Nephron (organoid): ENCODE results near the gene DEPDC5.
"Not testable (repeated sequence)": the region's sequence is repeated elsewhere in the genome, so short reads cannot be mapped to it uniquely, and the experiment has no call there.

Source experiments
- H3K27ac Mint-ChIP-seq, 3 experiments: 2 replicates each; pipeline ENCODE4 v1.8.0; 2020; ENCODE audit warnings: mixed read lengths in 3 of 3, mild to moderate bottlenecking in 2 of 3, moderate library complexity in 1 of 3
- H3K27me3 Mint-ChIP-seq: 2 replicates; pipeline ENCODE4 v1.8.0; 2021; ENCODE audit warnings: low read depth, mild to moderate bottlenecking, moderate library complexity, mixed read lengths
- H3K36me3 Mint-ChIP-seq: 2 replicates; pipeline ENCODE4 v1.8.0; 2020; ENCODE audit warnings: low read depth, mixed read lengths
- H3K4me1 Mint-ChIP-seq: 2 replicates; pipeline ENCODE4 v1.8.0; 2020; ENCODE audit warnings: mixed read lengths
- H3K4me3 Mint-ChIP-seq, 3 experiments: 2 replicates each; pipeline ENCODE4 v1.8.0; 2020; ENCODE audit warnings: mild to moderate bottlenecking in 3 of 3, mixed read lengths in 3 of 3, moderate library complexity in 2 of 3
- H3K9me3 Mint-ChIP-seq: 2 replicates; pipeline ENCODE4 v1.8.0; 2020; ENCODE audit warnings: mixed read lengths
- CTCF ChIP-seq, 3 experiments: fragments of 200-600 bp; sonication (generic); IDR thresholded peaks; one replicate each; pipeline ENCODE4 v1.5.0; 2021; ENCODE audit warnings: antibody characterized with exemption in 3 of 3; ENCODE audit not compliant: unreplicated experiment in 3 of 3

Gene DEPDC5

DNA sequence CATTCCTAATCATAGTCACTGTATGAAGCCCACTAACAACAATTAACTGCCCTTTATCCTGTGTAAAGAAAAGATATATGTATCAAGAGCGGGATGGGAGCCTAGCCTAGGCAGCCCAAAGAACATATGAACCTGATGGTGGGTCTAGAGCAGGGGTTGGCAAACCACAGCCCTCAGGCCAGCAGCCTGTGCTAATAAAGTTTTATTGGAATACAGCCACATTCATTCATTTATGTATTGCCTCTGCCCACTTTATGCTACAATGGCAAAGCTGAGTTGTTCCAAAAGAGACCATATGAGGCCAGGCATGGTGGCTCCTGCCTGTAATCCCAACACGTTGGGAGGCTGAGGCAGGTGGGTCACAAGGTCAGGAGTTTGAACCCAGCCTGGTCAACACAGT is 17.4 kb upstream of the DEPDC5 start:
- Mint-ChIP-seq H3K4me3 (no peak overlapping the region), H3K27me3 (no peaks in the 10 kb centered on the region), H3K4me1 (no peaks in the 10 kb centered on the region), H3K9me3 (no peaks in the 10 kb centered on the region), H3K27ac (no peak overlapping the region), H3K36me3 (peaks cover 49% of the 10 kb centered on the region)
- TF ChIP-seq CTCF (IDR thresholded peaks at IDR 0.05; ENCODE audit: unreplicated experiment in 3 of 3): no peak

- H3K27me3 Mint-ChIP-seq: no peaks in the 10 kb centered on the region
- no peak for TF ChIP-seq CTCF (IDR thresholded peaks at IDR 0.05; ENCODE audit: unreplicated experiment in 3 of 3)
- H3K4me3 Mint-ChIP-seq: no peak overlapping the region
- H3K4me1 Mint-ChIP-seq: no peaks in the 10 kb centered on the region
- no peak overlapping the region for H3K27ac Mint-ChIP-seq
- no peaks in the 10 kb centered on the region for H3K9me3 Mint-ChIP-seq
- peaks cover 59% of the 10 kb centered on the region for H3K36me3 Mint-ChIP-seq
Measured at GRCh38 chr22:31737932-31738331, 15.9 kb upstream of the DEPDC5 start.

GRCh38 chr22:31738566-31738965 is 15.3 kb upstream of the DEPDC5 start:
- no peaks in the 10 kb centered on the region for H3K4me1 Mint-ChIP-seq
- no peaks in the 10 kb centered on the region for H3K27me3 Mint-ChIP-seq
- TF ChIP-seq CTCF (IDR thresholded peaks at IDR 0.05; ENCODE audit: unreplicated experiment in 3 of 3): no peak
- H3K9me3 Mint-ChIP-seq: no peaks in the 10 kb centered on the region
- H3K27ac Mint-ChIP-seq: no peak overlapping the region
- peaks cover 58% of the 10 kb centered on the region for H3K36me3 Mint-ChIP-seq
- H3K4me3 Mint-ChIP-seq: no peak overlapping the region

GRCh38 chr22:31739795-31740201 is 14.0 kb upstream of the DEPDC5 start:
- TF ChIP-seq CTCF (IDR thresholded peaks at IDR 0.05; ENCODE audit: unreplicated experiment in 3 of 3): no peak
- H3K4me3 Mint-ChIP-seq: no peak overlapping the region
- no peaks in the 10 kb centered on the region for H3K4me1 Mint-ChIP-seq
- H3K9me3 Mint-ChIP-seq: no peaks in the 10 kb centered on the region
- no peaks in the 10 kb centered on the region for H3K27me3 Mint-ChIP-seq
- H3K27ac Mint-ChIP-seq: no peak overlapping the region
- peaks cover 57% of the 10 kb centered on the region for H3K36me3 Mint-ChIP-seq

GRCh38 chr22:31740314-31740713 is 13.5 kb upstream of the DEPDC5 start:
- peaks cover 55% of the 10 kb centered on the region for H3K36me3 Mint-ChIP-seq
- not testable (repeated sequence) for H3K9me3 Mint-ChIP-seq, H3K27me3 Mint-ChIP-seq, H3K4me3 Mint-ChIP-seq, H3K27ac Mint-ChIP-seq, H3K4me1 Mint-ChIP-seq

- no peaks in the 10 kb centered on the region for H3K9me3 Mint-ChIP-seq
- no peaks in the 10 kb centered on the region for H3K4me1 Mint-ChIP-seq
Measured at GRCh38 chr22:31742115-31742514, 11.7 kb upstream of the DEPDC5 start.

More at GRCh38 chr22:31742115-31742514, 11.7 kb upstream of the DEPDC5 start:
- Mint-ChIP-seq H3K4me3 (no peak overlapping the region), H3K27me3 (no peaks in the 10 kb centered on the region), H3K27ac (no peak overlapping the region), H3K36me3 (peaks cover 54% of the 10 kb centered on the region)
- no peak for TF ChIP-seq CTCF (IDR thresholded peaks at IDR 0.05; ENCODE audit: unreplicated experiment in 3 of 3)
